PC-3 (cell line): Measurements from ENCODE around the gene FAM131A.

Source experiments
- EZH2 ChIP-seq: fragments of 300-600 bp; sonication (generic); IDR thresholded peaks from one replicate; pipeline ENCODE4 v1.6.1; 2017; ENCODE audit warnings: antibody characterized with exemption, mild to moderate bottlenecking, low read length; ENCODE audit not compliant: unreplicated experiment
- EZH2phosphoT487 ChIP-seq: fragments of 300-600 bp; sonication (generic); IDR thresholded peaks from 2 replicates; pipeline ENCODE4 v1.6.1; 2018; ENCODE audit warnings: mild to moderate bottlenecking, antibody characterized with exemption, low read length, borderline replicate concordance
- TF ChIP-seq, protein P1 (sequence below): fragments of 300-600 bp; sonication (generic); conservative IDR thresholded peaks from 2 replicates; pipeline ENCODE4 v1.5.1; 2017; ENCODE audit warnings: antibody characterized with exemption, low read depth, mild to moderate bottlenecking, low read length

DNA sequence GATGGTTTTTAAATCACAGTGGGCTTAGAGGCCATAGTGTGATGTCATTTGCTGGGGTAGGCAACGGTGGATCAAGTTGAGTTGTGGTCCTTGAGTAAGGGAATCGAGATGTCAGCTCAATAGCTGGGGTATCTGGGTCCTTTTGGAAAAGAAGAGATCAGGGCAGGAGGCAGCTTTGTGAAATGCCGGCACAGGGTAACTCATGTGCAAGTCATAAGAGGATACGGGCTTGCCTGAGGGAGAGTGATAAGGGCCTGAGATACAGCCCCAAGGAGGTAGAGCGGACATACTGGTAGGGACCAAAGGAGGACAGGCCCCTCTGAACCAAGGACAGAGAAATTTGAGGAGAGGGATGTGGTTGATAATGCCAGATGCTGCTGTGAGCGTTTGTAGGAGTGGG lies 4.2 kb upstream of the FAM131A start:
- TF ChIP-seq, protein P1, sequence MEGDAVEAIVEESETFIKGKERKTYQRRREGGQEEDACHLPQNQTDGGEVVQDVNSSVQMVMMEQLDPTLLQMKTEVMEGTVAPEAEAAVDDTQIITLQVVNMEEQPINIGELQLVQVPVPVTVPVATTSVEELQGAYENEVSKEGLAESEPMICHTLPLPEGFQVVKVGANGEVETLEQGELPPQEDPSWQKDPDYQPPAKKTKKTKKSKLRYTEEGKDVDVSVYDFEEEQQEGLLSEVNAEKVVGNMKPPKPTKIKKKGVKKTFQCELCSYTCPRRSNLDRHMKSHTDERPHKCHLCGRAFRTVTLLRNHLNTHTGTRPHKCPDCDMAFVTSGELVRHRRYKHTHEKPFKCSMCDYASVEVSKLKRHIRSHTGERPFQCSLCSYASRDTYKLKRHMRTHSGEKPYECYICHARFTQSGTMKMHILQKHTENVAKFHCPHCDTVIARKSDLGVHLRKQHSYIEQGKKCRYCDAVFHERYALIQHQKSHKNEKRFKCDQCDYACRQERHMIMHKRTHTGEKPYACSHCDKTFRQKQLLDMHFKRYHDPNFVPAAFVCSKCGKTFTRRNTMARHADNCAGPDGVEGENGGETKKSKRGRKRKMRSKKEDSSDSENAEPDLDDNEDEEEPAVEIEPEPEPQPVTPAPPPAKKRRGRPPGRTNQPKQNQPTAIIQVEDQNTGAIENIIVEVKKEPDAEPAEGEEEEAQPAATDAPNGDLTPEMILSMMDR, result no peak
- TF ChIP-seq EZH2phosphoT487, result no peak
- TF ChIP-seq EZH2, result no peak
